GM12878 (cell line): Measurements from ENCODE around the gene CYSLTR2. TPM values are rescaled to one million over a fixed set of nuclear protein-coding genes. Genes with fewer than 3 reads are reported as not detected.

Source experiments
- ATAC-seq: fragments of 200-7000 bp; cut with Tn5 transposase; 3 replicates; pipeline ENCODE4 v1.9.1; 2020; ENCODE audit warnings: mild to moderate bottlenecking, moderate library complexity
- BruUV-seq: library from RNA; stranded (reverse); fragments of 400-500 nt; replicated peaks from 2 replicates; lab custom pipeline; 2021; lab: Mats Ljungman, UMichigan
- CTCF ChIA-PET: fragments of 300-600 bp; sonication (Branson Sonifier 250); formaldehyde crosslinking; extraction: SDS; loops from one replicate; lab custom pipeline; 2021; ENCODE audit warnings: inconsistent platforms; lab: Yijun Ruan, JAX
- POLR2A ChIA-PET: fragments of 350-600 bp; formaldehyde crosslinking; extraction: SDS; loops from one replicate; lab custom pipeline; 2021; ENCODE audit warnings: inconsistent platforms; lab: Charles Lee
- RAD21 ChIA-PET: fragments of 300-600 bp; sonication (Branson Sonifier 250); formaldehyde crosslinking; loops from one replicate; lab custom pipeline; 2023; ENCODE audit warnings: antibody characterized with exemption; ENCODE audit not compliant: unreplicated experiment; lab: Charles Lee
- SMC1A ChIA-PET: fragments of 300-600 bp; sonication (Branson Sonifier 250); formaldehyde crosslinking; loops from one replicate; lab custom pipeline; 2023; ENCODE audit not compliant: unreplicated experiment, uncharacterized antibody; lab: Charles Lee
- DNase-seq: peaks from one replicate; pipeline ENCODE4 v3.0.0-alpha.2; 2011; ENCODE audit warnings: low read depth, low spot score
- FAIRE-seq: peaks from 3 replicates; lab custom pipeline; 2011; peaks lifted over from hg19 to GRCh38; lab: Jason Lieb, UNC
- H2AFZ ChIP-seq: 2 replicates; pipeline ENCODE4 v1.6.0; 2011; ENCODE audit warnings: low read depth, low read length, control low read depth; ENCODE audit not compliant: control insufficient read depth
- H3K27ac ChIP-seq: 2 replicates; pipeline ENCODE4 v1.5.1; 2011; ENCODE audit warnings: control low read depth; ENCODE audit not compliant: control insufficient read depth, insufficient read depth
- H3K27me3 ChIP-seq, 2 experiments: replicated peaks in 1 of 2; 2 replicates each; pipeline versions ENCODE4 v1.6.0 to v1.6.1; 2011; ENCODE audit warnings: low read length in 1 of 2; ENCODE audit not compliant: control insufficient read depth in 2 of 2, insufficient read depth in 2 of 2
- H3K36me3 ChIP-seq, 2 experiments: 2 replicates each; pipeline ENCODE4 v1.5.1; 2011; ENCODE audit warnings: low read length in 1 of 2; ENCODE audit not compliant: control insufficient read depth in 2 of 2, insufficient read depth in 2 of 2
- H3K4me1 ChIP-seq: 2 replicates; pipeline ENCODE4 v1.6.1; 2011; ENCODE audit warnings: mild to moderate bottlenecking, low read length, moderate library complexity, mixed read lengths; ENCODE audit not compliant: control insufficient read depth, insufficient read depth
- H3K4me2 ChIP-seq: 2 replicates; pipeline ENCODE4 v1.6.0; 2011; ENCODE audit warnings: control low read depth; ENCODE audit not compliant: control insufficient read depth, insufficient read depth
- H3K4me3 ChIP-seq: fragments of 200-600 bp; sonication (generic); 2 replicates; pipeline ENCODE4 v1.5.1; 2016
- H3K79me2 ChIP-seq: 2 replicates; pipeline ENCODE4 v1.6.0; 2011; ENCODE audit warnings: low read length; ENCODE audit not compliant: control insufficient read depth, insufficient read depth
- H3K9ac ChIP-seq: 2 replicates; pipeline ENCODE4 v1.8.0; 2011; ENCODE audit warnings: low read length, control low read depth, mixed read lengths; ENCODE audit not compliant: control insufficient read depth, insufficient read depth
- H3K9me3 ChIP-seq: replicated peaks from 3 replicates; pipeline ENCODE4 v1.5.1; 2011; ENCODE audit warnings: mild to moderate bottlenecking, low read length; ENCODE audit not compliant: control insufficient read depth, insufficient read depth
- H4K20me1 ChIP-seq: 2 replicates; pipeline ENCODE4 v1.6.0; 2011; ENCODE audit not compliant: control insufficient read depth, insufficient read depth
- CBX5 ChIP-seq: sonication (generic); IDR thresholded peaks from 2 replicates; pipeline ENCODE4 v1.6.1; 2016; ENCODE audit warnings: low read depth, moderate library complexity, mild to moderate bottlenecking, inconsistent platforms
- CREB1 ChIP-seq: IDR thresholded peaks from 2 replicates; pipeline ENCODE4 v1.6.1; 2012; ENCODE audit warnings: low read depth, mild to moderate bottlenecking, inconsistent platforms
- FOXK2 ChIP-seq: fragments of 450-650 bp; IDR thresholded peaks from 2 replicates; pipeline ENCODE4 v1.6.1; 2017; ENCODE audit warnings: mild to moderate bottlenecking, moderate library complexity
- JUNB ChIP-seq: IDR thresholded peaks from 2 replicates; pipeline ENCODE4 v1.6.1; 2016; ENCODE audit warnings: antibody characterized with exemption, mild to moderate bottlenecking
- JUND ChIP-seq: IDR thresholded peaks from 2 replicates; pipeline ENCODE4 v1.6.1; 2012; ENCODE audit warnings: low read depth, mild to moderate bottlenecking, low read length, improper control_type of control experiment, moderate library complexity
- MTA2 ChIP-seq: fragments of 450-650 bp; IDR thresholded peaks from 2 replicates; pipeline ENCODE4 v1.6.1; 2016; ENCODE audit warnings: low read depth, mild to moderate bottlenecking, moderate library complexity
- NFYA ChIP-seq: IDR thresholded peaks from 2 replicates; pipeline ENCODE4 v1.6.1; 2011; ENCODE audit warnings: low read depth, mild to moderate bottlenecking, low read length, improper control_type of control experiment, borderline replicate concordance
- RAD21 ChIP-seq: IDR thresholded peaks from 2 replicates; pipeline ENCODE4 v1.6.1; 2011; ENCODE audit warnings: mild to moderate bottlenecking, low read depth, low read length, moderate library complexity; ENCODE audit not compliant: insufficient read depth
- SIN3A ChIP-seq: IDR thresholded peaks from 2 replicates; pipeline ENCODE4 v1.6.1; 2012; ENCODE audit warnings: low read depth, low read length, improper control_type of control experiment
- SUPT20H ChIP-seq: IDR thresholded peaks from 2 replicates; pipeline ENCODE4 v1.6.1; 2011; ENCODE audit warnings: low read depth, mild to moderate bottlenecking, low read length, moderate library complexity, borderline replicate concordance; ENCODE audit not compliant: control insufficient read depth
- SUZ12 ChIP-seq: fragments of 200-600 bp; sonication (generic); IDR thresholded peaks from one replicate; pipeline ENCODE4 v1.6.1; 2018; ENCODE audit warnings: antibody characterized with exemption, mild to moderate bottlenecking; ENCODE audit not compliant: unreplicated experiment
- TAF1 ChIP-seq: IDR thresholded peaks from 2 replicates; pipeline ENCODE4 v1.6.1; 2011; ENCODE audit warnings: mild to moderate bottlenecking, low read depth, low read length, borderline replicate concordance
- TCF12 ChIP-seq: IDR thresholded peaks from 2 replicates; pipeline ENCODE4 v1.6.1; 2011; ENCODE audit warnings: low read depth, mild to moderate bottlenecking, low read length
- WGBS: methylation state at CpG from one replicate; pipeline ENCODE4 v1.1.6; 2016; ENCODE audit warnings: low lambda C conversion rate; ENCODE audit not compliant: insufficient replicate concordance, insufficient coverage; ENCODE audit errors: missing lambda C conversion rate; 5-methylcytosine and 5-hydroxymethylcytosine counted together
- in situ Hi-C: fragments of 300-500 bp; cut with MboI; formaldehyde crosslinking; loops from 9 replicates; pipeline ENCODE4 v1.14.3; 2018; ENCODE audit warnings: mixed read lengths
- intact Hi-C: fragments of 100-400 bp; cut with micrococcal nuclease; formaldehyde crosslinking; loops from one replicate; pipeline ENCODE4 v1.14.2; 2022; ENCODE audit not compliant: unreplicated experiment
- polyA plus RNA-seq, 11 experiments: library from polyadenylated mRNA; depleted of rRNA in 4 of 11; unstranded in 6 of 11; stranded (reverse) in 5 of 11; fragments of >200 nt; fragmentation: Nextera tagmentation in 4 of 11; fragmentation: Illumina TruSeq in 1 of 11; extraction: Ambion mirVana in 4 of 11; extraction: Trizol in 1 of 11; gene quantifications; 1 replicate in 1 of 11; 2 replicates in 10 of 11; pipeline versions ENCODE4 v1.2.1 to v1.2.3, GENCODE V29; 2011 to 2016; ENCODE audit warnings: inconsistent platforms in 2 of 11, missing spikeins in 2 of 11, low read depth in 1 of 11
- total RNA-seq, 4 experiments: library from RNA; depleted of rRNA in 3 of 4; stranded (reverse); fragments of >200 nt in 3 of 4; fragmentation: Illumina TruSeq in 1 of 4; extraction: Trizol in 1 of 4; gene quantifications; 2 replicates each; pipeline versions ENCODE4 v1.2.1 to v1.2.3, GENCODE V29; 2013 to 2021
- TF ChIP-seq, protein P1 (sequence below): IDR thresholded peaks from 2 replicates; pipeline ENCODE4 v1.6.1; 2012; ENCODE audit warnings: mild to moderate bottlenecking, low read depth, low read length
- TF ChIP-seq, protein P2 (sequence below): IDR thresholded peaks from 2 replicates; pipeline ENCODE4 v1.6.1; 2012; ENCODE audit warnings: low read depth, low read length, improper control_type of control experiment

Gene CYSLTR2
- total and polyA plus RNA-seq, 10 of the 15 experiments (the other 5 are each of a cell fraction or from before 2014, with no cell fraction given): 0.02 to 0.08 (median 0.03) TPM; not detected in 5

DNA sequence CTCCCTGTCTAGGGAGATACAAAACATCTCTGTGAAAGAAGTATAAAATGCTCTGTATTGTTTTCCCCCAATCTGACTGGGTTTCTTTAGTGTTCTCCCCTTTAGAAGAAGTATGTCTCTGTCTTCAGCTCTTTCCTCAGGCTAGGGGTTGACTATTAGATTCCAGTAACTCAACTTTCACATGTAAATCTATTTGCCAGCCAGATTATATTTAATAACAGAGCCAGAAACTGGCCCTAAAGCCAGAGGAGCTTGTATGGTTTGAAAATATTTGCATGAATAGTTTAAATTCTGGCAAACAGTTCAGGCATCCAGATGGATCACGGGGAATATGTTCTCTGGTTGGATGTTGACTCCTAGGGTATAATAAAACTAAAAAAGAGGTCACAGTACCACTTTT lies 22.3 kb upstream of the CYSLTR2 start:
- Histone ChIP-seq H3K9me3 (no peaks in the 10 kb centered on the region; the same call in 1 of the 3 replicates), H3K27me3 (no peaks in the 10 kb centered on the region), H3K27ac (no peak overlapping the region), H3K4me1 (no peaks in the 10 kb centered on the region), H3K4me3 (no peak overlapping the region), H3K79me2 (no peaks in the 10 kb centered on the region), H2AFZ (no peak overlapping the region), H3K4me2 (no peak overlapping the region), H3K36me3 (no peaks in the 10 kb centered on the region), H4K20me1 (no peaks in the 10 kb centered on the region), H3K9ac (no peak overlapping the region)
- in situ Hi-C loops: no loop called here
- RAD21 ChIA-PET: no interaction called here
- POLR2A ChIA-PET: interaction anchor here (0.6 kb wide), 1 partner anchor 565 kb away, joined by 3 read pairs; no protein-coding TSS in a partner anchor
- CTCF ChIA-PET: interaction anchor here (0.7 kb wide), 1 partner anchor 13 kb away, joined by 4 read pairs; no protein-coding TSS in a partner anchor
- TF ChIP-seq, protein P1, sequence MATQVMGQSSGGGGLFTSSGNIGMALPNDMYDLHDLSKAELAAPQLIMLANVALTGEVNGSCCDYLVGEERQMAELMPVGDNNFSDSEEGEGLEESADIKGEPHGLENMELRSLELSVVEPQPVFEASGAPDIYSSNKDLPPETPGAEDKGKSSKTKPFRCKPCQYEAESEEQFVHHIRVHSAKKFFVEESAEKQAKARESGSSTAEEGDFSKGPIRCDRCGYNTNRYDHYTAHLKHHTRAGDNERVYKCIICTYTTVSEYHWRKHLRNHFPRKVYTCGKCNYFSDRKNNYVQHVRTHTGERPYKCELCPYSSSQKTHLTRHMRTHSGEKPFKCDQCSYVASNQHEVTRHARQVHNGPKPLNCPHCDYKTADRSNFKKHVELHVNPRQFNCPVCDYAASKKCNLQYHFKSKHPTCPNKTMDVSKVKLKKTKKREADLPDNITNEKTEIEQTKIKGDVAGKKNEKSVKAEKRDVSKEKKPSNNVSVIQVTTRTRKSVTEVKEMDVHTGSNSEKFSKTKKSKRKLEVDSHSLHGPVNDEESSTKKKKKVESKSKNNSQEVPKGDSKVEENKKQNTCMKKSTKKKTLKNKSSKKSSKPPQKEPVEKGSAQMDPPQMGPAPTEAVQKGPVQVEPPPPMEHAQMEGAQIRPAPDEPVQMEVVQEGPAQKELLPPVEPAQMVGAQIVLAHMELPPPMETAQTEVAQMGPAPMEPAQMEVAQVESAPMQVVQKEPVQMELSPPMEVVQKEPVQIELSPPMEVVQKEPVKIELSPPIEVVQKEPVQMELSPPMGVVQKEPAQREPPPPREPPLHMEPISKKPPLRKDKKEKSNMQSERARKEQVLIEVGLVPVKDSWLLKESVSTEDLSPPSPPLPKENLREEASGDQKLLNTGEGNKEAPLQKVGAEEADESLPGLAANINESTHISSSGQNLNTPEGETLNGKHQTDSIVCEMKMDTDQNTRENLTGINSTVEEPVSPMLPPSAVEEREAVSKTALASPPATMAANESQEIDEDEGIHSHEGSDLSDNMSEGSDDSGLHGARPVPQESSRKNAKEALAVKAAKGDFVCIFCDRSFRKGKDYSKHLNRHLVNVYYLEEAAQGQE: no peak
- no peak for TF ChIP-seq JUNB
- TF ChIP-seq NFYA: no peak
- TF ChIP-seq SIN3A: no peak
- no peak for TF ChIP-seq CBX5
- no peak for TF ChIP-seq CREB1
- TF ChIP-seq, protein P2, sequence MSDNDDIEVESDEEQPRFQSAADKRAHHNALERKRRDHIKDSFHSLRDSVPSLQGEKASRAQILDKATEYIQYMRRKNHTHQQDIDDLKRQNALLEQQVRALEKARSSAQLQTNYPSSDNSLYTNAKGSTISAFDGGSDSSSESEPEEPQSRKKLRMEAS: no peak
- TF ChIP-seq SUPT20H: no peak
- TF ChIP-seq SUZ12: no peak
- no peak for TF ChIP-seq FOXK2
- no peak for TF ChIP-seq MTA2
- TF ChIP-seq JUND: no peak
- no peak for TF ChIP-seq TCF12
- no peak for TF ChIP-seq TAF1
- no peak for TF ChIP-seq RAD21
- no peak for FAIRE-seq
- no TSS peak for BruUV-seq
- intact Hi-C loops: no loop called here
- 23% methylated on average over 1 of the region's 1 CpG for WGBS
- ATAC-seq: no peak
- no peak for DNase-seq
- SMC1A ChIA-PET: interaction anchor here (1.0 kb wide), 1 partner anchor 14 kb away, joined by 3 read pairs; no protein-coding TSS in a partner anchor
